Hindlimb muscle (tissue), 1 donor: ENCODE results near the gene KCNS3. TPM values are rescaled to one million over a fixed set of nuclear protein-coding genes. Genes with fewer than 3 reads are reported as not detected.
A peak's percentile ranks its signal among the peaks of the same experiment; 100 is the strongest.

Source experiments
- DNase-seq: peaks from one replicate; pipeline ENCODE4 v3.0.0-alpha.2; 2013
- polyA plus RNA-seq: library from polyadenylated mRNA; unstranded; fragments of 120-200 nt; gene quantifications from one replicate; pipeline ENCODE4 v1.2.1, GENCODE V29; 2013; ENCODE audit not compliant: insufficient read length

Gene KCNS3
- polyA plus RNA-seq, 1 donor: 5.5 TPM

GRCh38 chr2:17877811-17878280 lies 621 bp upstream of the KCNS3 start:
- DNase-seq: peak; percentile 12

GRCh38 chr2:17879137-17879912 lies 858 bp downstream of the KCNS3 start:
- DNase-seq: peak; percentile 61

- DNase-seq: no peak
These were observed 1.4 kb downstream of the KCNS3 start for GRCh38 chr2:17879913-17880274.

GRCh38 chr2:17892770-17893534 lies 14.5 kb downstream of the KCNS3 start:
- no peak for DNase-seq

GRCh38 chr2:17894005-17894404 lies 15.5 kb downstream of the KCNS3 start:
- DNase-seq: no peak

GRCh38 chr2:17894556-17894955 lies 16.1 kb downstream of the KCNS3 start:
- no peak for DNase-seq

GRCh38 chr2:17899871-17900270 lies 21.4 kb downstream of the KCNS3 start:
- no peak for DNase-seq

GRCh38 chr2:17901246-17901645 lies 22.8 kb downstream of the KCNS3 start:
- no peak for DNase-seq

GRCh38 chr2:17910980-17911379 lies 32.5 kb downstream of the KCNS3 start:
- no peak for DNase-seq

- DNase-seq: no peak
These were observed 33.2 kb downstream of the KCNS3 start for GRCh38 chr2:17911491-17912260.

GRCh38 chr2:17912266-17912691 lies 33.8 kb downstream of the KCNS3 start:
- no peak for DNase-seq

GRCh38 chr2:17915099-17915498 lies 36.6 kb downstream of the KCNS3 start:
- no peak for DNase-seq

- no peak for DNase-seq
These were observed 37.5 kb downstream of the KCNS3 start for GRCh38 chr2:17915811-17916518.

- DNase-seq: no peak
These were observed 38.1 kb downstream of the KCNS3 start for GRCh38 chr2:17916584-17916983.

- DNase-seq: peak; percentile 26
These were observed 40.3 kb downstream of the KCNS3 start for GRCh38 chr2:17918789-17919188.

- no peak for DNase-seq
These were observed 52.3 kb downstream of the KCNS3 start for GRCh38 chr2:17930773-17931172.

- DNase-seq: no peak
These were observed 54.8 kb downstream of the KCNS3 start for GRCh38 chr2:17933256-17933655.

- DNase-seq: no peak
These were observed 56.3 kb downstream of the KCNS3 start for GRCh38 chr2:17934721-17935120.

GRCh38 chr2:17935242-17935885 lies 56.9 kb downstream of the KCNS3 start:
- no peak for DNase-seq

- no peak for DNase-seq
These were observed 58.1 kb downstream of the KCNS3 start for GRCh38 chr2:17936599-17936998.

- peak; percentile 41 for DNase-seq
These were observed 61.7 kb downstream of the KCNS3 start for GRCh38 chr2:17940091-17940630.

GRCh38 chr2:17943444-17943843 lies 65.0 kb downstream of the KCNS3 start:
- no peak for DNase-seq
